Measurements from ENCODE around the gene PRSS35.

DNA sequence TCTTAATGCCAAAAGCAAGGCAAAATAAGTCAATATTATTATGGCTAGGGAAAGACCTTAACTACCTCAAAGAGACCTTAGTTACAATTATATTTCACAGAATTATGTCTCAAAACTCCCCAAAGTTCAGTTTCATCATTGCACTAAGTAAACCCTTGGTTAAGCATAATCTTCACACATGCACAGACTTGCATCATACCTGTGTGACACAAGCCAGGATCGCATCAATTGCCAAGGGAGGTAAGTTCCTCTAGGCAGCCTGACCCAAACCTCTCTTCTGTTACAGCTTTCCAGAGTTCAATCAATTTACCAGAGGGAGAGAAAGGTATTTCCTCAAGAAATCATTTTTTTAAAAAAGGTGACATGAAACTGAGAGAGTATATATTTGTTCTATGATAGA lies 31.9 kb upstream of the PRSS35 start:
- TF ChIP-seq, protein P1, sequence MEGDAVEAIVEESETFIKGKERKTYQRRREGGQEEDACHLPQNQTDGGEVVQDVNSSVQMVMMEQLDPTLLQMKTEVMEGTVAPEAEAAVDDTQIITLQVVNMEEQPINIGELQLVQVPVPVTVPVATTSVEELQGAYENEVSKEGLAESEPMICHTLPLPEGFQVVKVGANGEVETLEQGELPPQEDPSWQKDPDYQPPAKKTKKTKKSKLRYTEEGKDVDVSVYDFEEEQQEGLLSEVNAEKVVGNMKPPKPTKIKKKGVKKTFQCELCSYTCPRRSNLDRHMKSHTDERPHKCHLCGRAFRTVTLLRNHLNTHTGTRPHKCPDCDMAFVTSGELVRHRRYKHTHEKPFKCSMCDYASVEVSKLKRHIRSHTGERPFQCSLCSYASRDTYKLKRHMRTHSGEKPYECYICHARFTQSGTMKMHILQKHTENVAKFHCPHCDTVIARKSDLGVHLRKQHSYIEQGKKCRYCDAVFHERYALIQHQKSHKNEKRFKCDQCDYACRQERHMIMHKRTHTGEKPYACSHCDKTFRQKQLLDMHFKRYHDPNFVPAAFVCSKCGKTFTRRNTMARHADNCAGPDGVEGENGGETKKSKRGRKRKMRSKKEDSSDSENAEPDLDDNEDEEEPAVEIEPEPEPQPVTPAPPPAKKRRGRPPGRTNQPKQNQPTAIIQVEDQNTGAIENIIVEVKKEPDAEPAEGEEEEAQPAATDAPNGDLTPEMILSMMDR (IDR thresholded peaks at IDR 0.05; ENCODE audit: low read depth, low read length, missing input control), result no peak
- peak; percentile 92 for TF ChIP-seq ATF3 (IDR thresholded peaks at IDR 0.05)

Measured in liver (tissue), 3 donors.